Vagina (tissue), 2 donors: Measurements from ENCODE around the gene RNF213.

Source experiments
- POLR2AphosphoS5 ChIP-seq, 2 donors: sonication (generic); formaldehyde crosslinking; IDR thresholded peaks; one replicate each; pipeline ENCODE4 v1.9.0; 2017; ENCODE audit warnings: antibody characterized with exemption in 2 of 2, mild to moderate bottlenecking in 2 of 2, low read depth in 1 of 2; ENCODE audit not compliant: insufficient read depth in 1 of 2
- TF ChIP-seq, protein P1 (sequence below), 3 experiments: fragments of 450-650 bp in 2 of 3; fragments of 200-600 bp in 1 of 3; sonication (generic) in 1 of 3; IDR thresholded peaks; one replicate each; pipeline ENCODE4 v1.5.1; 2017 to 2019; ENCODE audit warnings: antibody characterized with exemption in 3 of 3, mild to moderate bottlenecking in 2 of 3, moderate library complexity in 2 of 3

- TF ChIP-seq, protein P1, sequence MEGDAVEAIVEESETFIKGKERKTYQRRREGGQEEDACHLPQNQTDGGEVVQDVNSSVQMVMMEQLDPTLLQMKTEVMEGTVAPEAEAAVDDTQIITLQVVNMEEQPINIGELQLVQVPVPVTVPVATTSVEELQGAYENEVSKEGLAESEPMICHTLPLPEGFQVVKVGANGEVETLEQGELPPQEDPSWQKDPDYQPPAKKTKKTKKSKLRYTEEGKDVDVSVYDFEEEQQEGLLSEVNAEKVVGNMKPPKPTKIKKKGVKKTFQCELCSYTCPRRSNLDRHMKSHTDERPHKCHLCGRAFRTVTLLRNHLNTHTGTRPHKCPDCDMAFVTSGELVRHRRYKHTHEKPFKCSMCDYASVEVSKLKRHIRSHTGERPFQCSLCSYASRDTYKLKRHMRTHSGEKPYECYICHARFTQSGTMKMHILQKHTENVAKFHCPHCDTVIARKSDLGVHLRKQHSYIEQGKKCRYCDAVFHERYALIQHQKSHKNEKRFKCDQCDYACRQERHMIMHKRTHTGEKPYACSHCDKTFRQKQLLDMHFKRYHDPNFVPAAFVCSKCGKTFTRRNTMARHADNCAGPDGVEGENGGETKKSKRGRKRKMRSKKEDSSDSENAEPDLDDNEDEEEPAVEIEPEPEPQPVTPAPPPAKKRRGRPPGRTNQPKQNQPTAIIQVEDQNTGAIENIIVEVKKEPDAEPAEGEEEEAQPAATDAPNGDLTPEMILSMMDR (IDR thresholded peaks at IDR 0.05): no peak
- no peak for TF ChIP-seq POLR2AphosphoS5 (IDR thresholded peaks at IDR 0.05; ENCODE audit: insufficient read depth in 1 of 2, low read depth in 1 of 2)
Measured at GRCh38 chr17:80339118-80339517, 78.5 kb downstream of the RNF213 start.
